DOHH2 (cell line): ENCODE measurements around the gene TEKT5.

Experiments used
- H3F3A ChIP-seq: fragments of 200-600 bp; sonication (generic), shearing (Covaris generic); 2 replicates; pipeline ENCODE4 v1.6.0; 2016; ENCODE audit warnings: antibody characterized with exemption, mild to moderate bottlenecking; ENCODE audit not compliant: control insufficient read depth, insufficient read depth
- H3K27ac ChIP-seq: fragments of 200-600 bp; sonication (generic); 2 replicates; pipeline ENCODE4 v1.5.1; 2014; ENCODE audit warnings: low read depth, mild to moderate bottlenecking, low read length, moderate library complexity
- H3K27me3 ChIP-seq: fragments of 200-600 bp; sonication (generic); 2 replicates; pipeline ENCODE4 v1.6.1; 2014; ENCODE audit warnings: mild to moderate bottlenecking, low read length, mixed read lengths; ENCODE audit not compliant: control insufficient read depth
- H3K36me3 ChIP-seq: fragments of 200-600 bp; sonication (generic); 2 replicates; pipeline ENCODE4 v1.6.1; 2014; ENCODE audit warnings: mild to moderate bottlenecking, low read length, moderate library complexity, mixed read lengths; ENCODE audit not compliant: control insufficient read depth
- H3K4me1 ChIP-seq: fragments of 200-600 bp; sonication (generic); 2 replicates; pipeline ENCODE4 v1.6.1; 2014; ENCODE audit warnings: mild to moderate bottlenecking, low read length, mixed read lengths; ENCODE audit not compliant: control insufficient read depth
- H3K4me2 ChIP-seq: fragments of 200-600 bp; sonication (generic); 2 replicates; pipeline ENCODE4 v1.6.0; 2014; ENCODE audit warnings: mild to moderate bottlenecking, low read length, moderate library complexity
- H3K4me3 ChIP-seq: fragments of 200-600 bp; sonication (generic); 2 replicates; pipeline ENCODE4 v1.5.1; 2014; ENCODE audit warnings: mild to moderate bottlenecking, low read length, mixed read lengths
- H3K79me2 ChIP-seq: fragments of 200-600 bp; sonication (generic); 2 replicates; pipeline ENCODE4 v1.6.1; 2014; ENCODE audit warnings: mild to moderate bottlenecking, low read length, mixed read lengths; ENCODE audit not compliant: control insufficient read depth
- H3K9me2 ChIP-seq: fragments of 200-600 bp; sonication (generic); replicated peaks from 2 replicates; pipeline ENCODE4 v1.6.1; 2014; ENCODE audit warnings: mild to moderate bottlenecking, low read length, mixed read lengths; ENCODE audit not compliant: control insufficient read depth
- H3K9me3 ChIP-seq: fragments of 200-600 bp; sonication (generic); 2 replicates; pipeline ENCODE4 v1.6.1; 2014; ENCODE audit warnings: antibody characterized with exemption, low read length, mixed read lengths; ENCODE audit not compliant: control insufficient read depth, insufficient read depth
- H4K20me1 ChIP-seq: fragments of 200-600 bp; sonication (generic); 2 replicates; pipeline ENCODE4 v1.6.0; 2014; ENCODE audit warnings: low read depth, mild to moderate bottlenecking, antibody characterized with exemption, low read length, moderate library complexity; ENCODE audit not compliant: control insufficient read depth, insufficient read depth
- EZH2phosphoT487 ChIP-seq: fragments of 200-600 bp; sonication (generic); IDR thresholded peaks from 2 replicates; pipeline ENCODE4 v1.6.1; 2017; ENCODE audit warnings: borderline replicate concordance, mild to moderate bottlenecking, antibody characterized with exemption, low read length, moderate library complexity, mixed read lengths
- TF ChIP-seq, protein P1 (sequence below): fragments of 200-600 bp; sonication (generic); IDR thresholded peaks from one replicate; pipeline ENCODE4 v1.5.1; 2014; ENCODE audit warnings: antibody characterized with exemption, mild to moderate bottlenecking, low read depth, low read length; ENCODE audit not compliant: poor library complexity, severe bottlenecking

The TEKT5 gene

DNA sequence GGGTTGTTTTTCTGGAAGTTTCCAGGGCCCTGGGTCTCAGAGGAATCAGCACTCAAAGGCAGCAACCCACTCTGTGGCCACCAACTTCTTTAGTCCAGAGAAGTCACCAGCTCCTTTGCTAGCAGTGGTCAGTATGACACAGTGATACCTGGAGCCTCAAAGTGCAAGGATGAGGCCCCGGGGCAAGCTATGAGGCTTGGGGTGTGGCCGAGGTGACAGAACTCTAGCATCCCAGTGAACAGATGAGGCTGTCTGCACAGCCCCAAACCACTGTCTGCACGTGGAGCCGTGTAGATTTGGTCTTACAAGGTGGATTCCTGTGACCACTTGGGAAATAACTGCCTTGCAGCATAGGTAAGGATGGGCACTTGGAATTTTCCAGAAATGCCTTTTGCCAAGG is 24.9 kb downstream of the TEKT5 start:
- TF ChIP-seq, protein P1, sequence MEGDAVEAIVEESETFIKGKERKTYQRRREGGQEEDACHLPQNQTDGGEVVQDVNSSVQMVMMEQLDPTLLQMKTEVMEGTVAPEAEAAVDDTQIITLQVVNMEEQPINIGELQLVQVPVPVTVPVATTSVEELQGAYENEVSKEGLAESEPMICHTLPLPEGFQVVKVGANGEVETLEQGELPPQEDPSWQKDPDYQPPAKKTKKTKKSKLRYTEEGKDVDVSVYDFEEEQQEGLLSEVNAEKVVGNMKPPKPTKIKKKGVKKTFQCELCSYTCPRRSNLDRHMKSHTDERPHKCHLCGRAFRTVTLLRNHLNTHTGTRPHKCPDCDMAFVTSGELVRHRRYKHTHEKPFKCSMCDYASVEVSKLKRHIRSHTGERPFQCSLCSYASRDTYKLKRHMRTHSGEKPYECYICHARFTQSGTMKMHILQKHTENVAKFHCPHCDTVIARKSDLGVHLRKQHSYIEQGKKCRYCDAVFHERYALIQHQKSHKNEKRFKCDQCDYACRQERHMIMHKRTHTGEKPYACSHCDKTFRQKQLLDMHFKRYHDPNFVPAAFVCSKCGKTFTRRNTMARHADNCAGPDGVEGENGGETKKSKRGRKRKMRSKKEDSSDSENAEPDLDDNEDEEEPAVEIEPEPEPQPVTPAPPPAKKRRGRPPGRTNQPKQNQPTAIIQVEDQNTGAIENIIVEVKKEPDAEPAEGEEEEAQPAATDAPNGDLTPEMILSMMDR, result no peak
- no peak for TF ChIP-seq EZH2phosphoT487
- no peaks in the 10 kb centered on the region for H3K27me3 ChIP-seq
- no peaks in the 10 kb centered on the region for H4K20me1 ChIP-seq
- no peaks in the 10 kb centered on the region for H3K4me1 ChIP-seq
- no peaks in the 10 kb centered on the region for H3K9me2 ChIP-seq
- H3F3A ChIP-seq, result no peaks in the 10 kb centered on the region
- H3K79me2 ChIP-seq, result no peaks in the 10 kb centered on the region
- H3K27ac ChIP-seq, result no peak overlapping the region
- no peak overlapping the region for H3K4me2 ChIP-seq
- H3K36me3 ChIP-seq, result no peaks in the 10 kb centered on the region
- H3K9me3 ChIP-seq, result no peaks in the 10 kb centered on the region
- H3K4me3 ChIP-seq, result no peak overlapping the region

GRCh38 chr16:10668322-10669045 is 26.2 kb downstream of the TEKT5 start:
- Histone ChIP-seq H3K9me2 (no peaks in the 10 kb centered on the region), H3K4me1 (no peaks in the 10 kb centered on the region), H3F3A (no peaks in the 10 kb centered on the region), H4K20me1 (no peaks in the 10 kb centered on the region), H3K27ac (no peak overlapping the region), H3K36me3 (no peaks in the 10 kb centered on the region), H3K4me3 (no peak overlapping the region), H3K27me3 (no peaks in the 10 kb centered on the region), H3K9me3 (no peaks in the 10 kb centered on the region), H3K4me2 (no peak overlapping the region), H3K79me2 (no peaks in the 10 kb centered on the region)
- TF ChIP-seq, protein P1, result peak; percentile 62
- no peak for TF ChIP-seq EZH2phosphoT487

DNA sequence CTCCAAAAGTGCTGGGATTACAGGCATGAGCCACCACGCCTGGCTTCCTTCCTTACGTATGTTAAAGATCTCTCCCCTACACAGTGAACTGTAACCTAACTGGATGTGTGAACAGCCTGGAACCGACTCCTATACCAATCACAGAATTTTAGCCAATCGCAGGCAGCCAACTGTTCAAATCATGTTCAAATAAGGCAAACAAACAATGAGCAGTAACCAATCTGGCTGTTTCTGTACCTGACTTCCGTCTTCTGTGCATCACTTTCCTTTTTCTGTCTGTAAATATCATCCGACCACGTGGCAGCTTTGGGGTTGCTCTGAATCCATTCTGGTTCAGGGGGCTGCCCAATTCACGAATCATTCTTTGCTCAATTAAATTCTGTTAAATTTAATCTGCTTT is 27.5 kb downstream of the TEKT5 start:
- Histone ChIP-seq H3K4me3 (no peak overlapping the region), H3K4me2 (no peak overlapping the region), H3K9me3 (no peaks in the 10 kb centered on the region), H3K9me2 (no peaks in the 10 kb centered on the region), H3K36me3 (no peaks in the 10 kb centered on the region), H3K27ac (no peak overlapping the region), H4K20me1 (no peaks in the 10 kb centered on the region), H3F3A (no peaks in the 10 kb centered on the region), H3K4me1 (no peaks in the 10 kb centered on the region), H3K27me3 (no peaks in the 10 kb centered on the region; the same call in 1 of the 2 replicates), H3K79me2 (no peaks in the 10 kb centered on the region)
- TF ChIP-seq, protein P1, result no peak
- TF ChIP-seq EZH2phosphoT487, result no peak
